Measurements from ENCODE around the gene LRRC49. TPM values are rescaled to one million over a fixed set of nuclear protein-coding genes. Genes with fewer than 3 reads are reported as not detected.

The LRRC49 gene
- total RNA-seq, 2 donors from 2014 or later = 23.4 to 35.3 TPM

DNA sequence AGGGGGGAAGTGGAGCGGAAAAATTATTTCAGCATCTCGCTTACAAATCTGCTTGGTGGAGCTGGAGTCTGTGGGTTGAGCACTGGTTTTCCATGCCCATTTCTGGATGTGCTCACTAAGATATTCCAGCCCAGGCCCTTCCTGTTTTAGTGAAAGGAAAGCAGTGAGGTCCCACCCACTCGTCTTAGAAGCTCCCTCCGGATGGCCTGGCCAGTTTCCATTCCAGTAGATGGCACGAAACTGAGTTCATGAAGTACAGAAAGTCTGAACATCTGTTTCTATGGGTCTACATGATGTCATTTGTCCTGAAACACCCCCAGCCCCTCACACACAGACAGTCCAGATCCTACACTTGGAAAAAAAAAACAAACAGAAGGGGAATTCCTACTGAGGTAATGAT lies 190.7 kb downstream of the LRRC49 start:
- Histone ChIP-seq H3K27ac (peak overlapping the region; percentile 44 to 73), H3K4me1 (peaks cover 0 to 35% of the 10 kb centered on the region in 2 donors), H3K36me3 (no peaks in the 10 kb centered on the region), H3K27me3 (no peaks in the 10 kb centered on the region), H3K9me3 (no peaks in the 10 kb centered on the region), H3K4me3 (no peak overlapping the region)
- DNase-seq (ENCODE audit: low spot score) = no peak
- TF ChIP-seq, protein P1, sequence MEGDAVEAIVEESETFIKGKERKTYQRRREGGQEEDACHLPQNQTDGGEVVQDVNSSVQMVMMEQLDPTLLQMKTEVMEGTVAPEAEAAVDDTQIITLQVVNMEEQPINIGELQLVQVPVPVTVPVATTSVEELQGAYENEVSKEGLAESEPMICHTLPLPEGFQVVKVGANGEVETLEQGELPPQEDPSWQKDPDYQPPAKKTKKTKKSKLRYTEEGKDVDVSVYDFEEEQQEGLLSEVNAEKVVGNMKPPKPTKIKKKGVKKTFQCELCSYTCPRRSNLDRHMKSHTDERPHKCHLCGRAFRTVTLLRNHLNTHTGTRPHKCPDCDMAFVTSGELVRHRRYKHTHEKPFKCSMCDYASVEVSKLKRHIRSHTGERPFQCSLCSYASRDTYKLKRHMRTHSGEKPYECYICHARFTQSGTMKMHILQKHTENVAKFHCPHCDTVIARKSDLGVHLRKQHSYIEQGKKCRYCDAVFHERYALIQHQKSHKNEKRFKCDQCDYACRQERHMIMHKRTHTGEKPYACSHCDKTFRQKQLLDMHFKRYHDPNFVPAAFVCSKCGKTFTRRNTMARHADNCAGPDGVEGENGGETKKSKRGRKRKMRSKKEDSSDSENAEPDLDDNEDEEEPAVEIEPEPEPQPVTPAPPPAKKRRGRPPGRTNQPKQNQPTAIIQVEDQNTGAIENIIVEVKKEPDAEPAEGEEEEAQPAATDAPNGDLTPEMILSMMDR (IDR thresholded peaks at IDR 0.05) = no peak

DNA sequence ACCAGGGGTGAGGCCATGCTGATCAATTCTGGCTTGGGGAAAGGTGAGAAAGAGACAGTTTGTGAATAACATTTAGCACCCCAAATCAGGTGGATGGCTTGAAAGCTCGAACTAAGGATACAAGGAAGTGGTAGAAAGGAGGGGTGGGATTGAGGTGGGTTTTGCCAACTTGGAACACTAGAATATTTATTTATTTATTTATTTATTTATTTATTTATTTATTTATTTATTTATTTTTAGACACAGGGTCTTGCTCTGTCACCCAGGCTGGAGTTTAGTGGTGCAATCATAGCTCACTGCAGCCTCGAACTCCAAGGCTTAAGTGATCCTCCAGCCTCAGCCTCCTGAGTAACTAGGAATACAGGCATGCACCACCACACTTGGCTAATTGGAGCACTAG lies 191.6 kb downstream of the LRRC49 start:
- no peak for DNase-seq (ENCODE audit: low spot score)
- Histone ChIP-seq H3K36me3 (no peaks in the 10 kb centered on the region), H3K4me1 (peaks cover 0 to 28% of the 10 kb centered on the region in 2 donors), H3K27ac (no peak overlapping the region), H3K27me3 (no peaks in the 10 kb centered on the region), H3K9me3 (no peaks in the 10 kb centered on the region), H3K4me3 (no peak overlapping the region)
- TF ChIP-seq, protein P1 (IDR thresholded peaks at IDR 0.05) = no peak

DNA sequence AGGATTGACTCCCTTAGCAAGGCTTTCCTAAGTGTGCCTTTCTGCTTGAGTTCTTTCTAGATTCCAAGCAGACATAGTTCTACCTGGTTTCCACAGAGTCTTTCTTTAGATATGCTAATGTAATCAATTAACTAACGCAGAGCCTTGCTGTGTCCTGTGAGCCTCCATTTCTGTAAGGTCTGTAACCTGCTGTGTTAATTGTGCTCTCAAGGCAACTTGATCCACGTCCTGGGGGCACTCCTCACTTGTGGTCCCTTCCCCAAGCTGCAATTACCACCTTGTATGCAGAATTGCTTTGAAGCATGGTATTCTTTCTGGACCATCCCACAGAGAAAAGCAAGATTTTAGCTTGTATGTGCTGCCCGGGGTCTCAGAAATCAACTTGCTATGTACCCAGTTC lies 193.2 kb downstream of the LRRC49 start:
- Histone ChIP-seq H3K36me3 (no peaks in the 10 kb centered on the region), H3K4me1 (peaks cover 0 to 15% of the 10 kb centered on the region in 2 donors), H3K27me3 (no peaks in the 10 kb centered on the region), H3K9me3 (no peaks in the 10 kb centered on the region), H3K4me3 (no peak overlapping the region), H3K27ac (no peak overlapping the region)
- no peak for DNase-seq (ENCODE audit: low spot score)
- TF ChIP-seq, protein P1 (IDR thresholded peaks at IDR 0.05) = no peak

DNA sequence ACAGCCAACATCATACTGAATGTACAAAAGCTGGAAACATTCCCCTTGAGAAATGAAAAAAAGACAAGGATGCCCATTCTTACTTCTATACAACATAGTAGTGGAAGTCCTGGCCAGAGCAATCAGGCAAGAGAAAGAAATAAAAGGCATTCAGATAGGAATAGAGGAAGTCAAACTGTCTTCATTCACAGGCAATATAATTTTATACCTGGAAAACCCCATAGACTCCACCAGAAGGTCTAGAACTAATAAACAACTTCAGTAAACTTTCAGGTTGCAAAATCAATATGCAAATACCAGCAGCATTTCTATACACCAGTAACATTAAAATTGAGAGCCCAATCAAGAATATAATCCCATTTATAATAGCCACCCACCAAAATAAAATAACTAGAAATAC lies 195.5 kb downstream of the LRRC49 start:
- no peak for DNase-seq (ENCODE audit: low spot score)
- H3K9me3 ChIP-seq = no peaks in the 10 kb centered on the region
- no peak overlapping the region for H3K27ac ChIP-seq
- TF ChIP-seq, protein P1 (IDR thresholded peaks at IDR 0.05) = no peak
- H3K36me3 ChIP-seq = no peaks in the 10 kb centered on the region
- H3K4me1 ChIP-seq = peaks cover 0 to 6% of the 10 kb centered on the region in 2 donors
- no peaks in the 10 kb centered on the region for H3K27me3 ChIP-seq
- H3K4me3 ChIP-seq = no peak overlapping the region

DNA sequence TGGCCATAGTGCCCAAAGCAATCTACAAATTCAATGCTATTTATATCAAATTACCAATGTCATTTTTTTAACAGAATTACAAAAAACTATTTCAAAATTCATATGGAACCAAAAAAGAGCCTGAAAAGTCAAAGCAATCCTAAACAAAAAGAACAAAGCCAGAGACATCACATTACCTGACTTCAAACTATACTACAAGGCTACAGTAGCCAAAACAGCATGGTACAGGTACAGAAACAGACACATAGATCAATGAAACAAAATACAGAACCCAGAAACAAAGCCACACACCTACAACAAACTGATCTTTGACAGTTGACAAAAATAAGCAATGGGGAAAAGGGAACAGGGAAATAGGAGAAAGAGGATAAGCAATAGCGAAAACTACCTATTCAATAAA lies 196.1 kb downstream of the LRRC49 start:
- H3K9me3 ChIP-seq = no peaks in the 10 kb centered on the region
- no peaks in the 10 kb centered on the region for H3K36me3 ChIP-seq
- DNase-seq (ENCODE audit: low spot score) = no peak
- H3K27ac ChIP-seq = no peak overlapping the region
- TF ChIP-seq, protein P1 (IDR thresholded peaks at IDR 0.05) = no peak
- no peaks in the 10 kb centered on the region for H3K27me3 ChIP-seq
- H3K4me3 ChIP-seq = no peak overlapping the region
- H3K4me1 ChIP-seq = peaks cover 0 to under 1% of the 10 kb centered on the region in 2 donors

DNA sequence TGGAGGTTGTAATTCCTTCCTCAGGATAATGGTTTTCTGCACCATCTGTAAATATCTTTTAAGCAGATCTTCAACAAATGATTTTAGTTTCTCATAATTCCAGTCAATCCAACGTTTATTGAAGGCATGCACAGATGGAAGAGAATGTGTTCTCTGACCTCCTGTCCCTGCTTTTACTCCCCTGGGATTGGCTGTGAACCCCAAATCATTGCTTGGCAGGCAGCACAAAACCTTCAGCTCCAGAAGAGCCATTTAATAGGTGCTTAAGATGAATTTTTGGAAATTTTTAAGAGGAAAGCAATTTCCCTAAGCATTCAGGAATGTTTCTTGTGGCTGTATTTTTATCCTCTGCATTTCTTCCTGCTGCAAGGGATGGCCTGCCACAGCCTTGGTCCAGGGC lies 197.2 kb downstream of the LRRC49 start:
- TF ChIP-seq, protein P1 (IDR thresholded peaks at IDR 0.05) = no peak
- Histone ChIP-seq H3K4me3 (no peak overlapping the region), H3K27me3 (no peaks in the 10 kb centered on the region), H3K27ac (no peak overlapping the region), H3K4me1 (no peaks in the 10 kb centered on the region), H3K9me3 (no peaks in the 10 kb centered on the region), H3K36me3 (no peaks in the 10 kb centered on the region)
- no peak for DNase-seq (ENCODE audit: low spot score)

All from right atrium auricular region (tissue), 2 donors.